ENCODE data around the gene KCND2. TPM values are rescaled to one million over a fixed set of nuclear protein-coding genes. Genes with fewer than 3 reads are reported as not detected.

The KCND2 gene
- total RNA-seq, 2 experiments from 2014 or later: not detected

DNA sequence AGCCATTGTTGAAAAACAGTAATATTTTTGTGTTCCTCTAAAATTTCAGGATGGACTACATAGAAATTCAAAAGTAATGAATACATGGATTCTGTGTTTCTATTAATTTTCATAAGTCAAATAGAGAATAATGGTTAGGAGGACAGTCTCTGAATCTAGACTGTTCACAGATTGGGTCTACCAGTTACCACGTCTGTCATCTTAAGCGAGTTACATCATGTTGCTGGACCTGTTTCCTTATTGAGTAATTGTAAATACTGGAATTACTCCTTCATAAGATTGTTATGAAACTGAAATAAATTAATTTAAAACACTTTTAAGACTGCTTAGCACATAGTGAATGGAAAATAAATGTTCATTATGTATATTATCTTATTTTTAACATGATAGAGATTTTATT is 172.3 kb downstream of the KCND2 start:
- Mint-ChIP-seq H3K36me3 (ENCODE audit: low read depth) (no peaks in the 10 kb centered on the region), H3K27me3 (no peaks in the 10 kb centered on the region), H3K4me3 (no peak overlapping the region), H3K4me1 (no peaks in the 10 kb centered on the region), H3K9me3 (peaks cover 3% of the 10 kb centered on the region), H3K27ac (no peak overlapping the region)
- no peak for DNase-seq
- CTCF ChIA-PET: no interaction called here
- POLR2A ChIA-PET: no interaction called here

DNA sequence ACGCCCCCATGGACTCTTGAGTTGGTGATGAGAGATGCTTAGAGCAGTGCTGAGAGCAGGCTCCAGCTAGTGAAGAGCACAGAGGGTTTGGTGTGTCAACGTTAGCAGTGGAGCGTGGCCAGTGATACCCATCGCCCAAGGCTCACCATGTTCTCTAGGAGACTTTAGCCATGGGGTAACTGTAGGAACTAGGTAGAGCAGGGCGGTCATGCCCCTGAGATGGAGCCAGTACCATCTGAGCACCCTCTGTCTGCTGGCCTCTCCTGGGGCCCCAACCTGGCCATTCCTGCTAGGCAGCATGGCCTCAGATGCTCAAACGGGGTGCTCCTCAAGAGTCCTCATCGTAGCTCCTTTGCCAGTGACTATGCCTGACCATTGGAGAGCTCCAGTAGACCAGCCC is 179.7 kb downstream of the KCND2 start:
- CTCF ChIA-PET: no interaction called here
- POLR2A ChIA-PET: no interaction called here
- Mint-ChIP-seq H3K4me1 (no peaks in the 10 kb centered on the region), H3K27ac (no peak overlapping the region), H3K27me3 (no peaks in the 10 kb centered on the region), H3K36me3 (ENCODE audit: low read depth) (no peaks in the 10 kb centered on the region), H3K4me3 (no peak overlapping the region), H3K9me3 (peaks cover 18% of the 10 kb centered on the region)
- no peak for DNase-seq

DNA sequence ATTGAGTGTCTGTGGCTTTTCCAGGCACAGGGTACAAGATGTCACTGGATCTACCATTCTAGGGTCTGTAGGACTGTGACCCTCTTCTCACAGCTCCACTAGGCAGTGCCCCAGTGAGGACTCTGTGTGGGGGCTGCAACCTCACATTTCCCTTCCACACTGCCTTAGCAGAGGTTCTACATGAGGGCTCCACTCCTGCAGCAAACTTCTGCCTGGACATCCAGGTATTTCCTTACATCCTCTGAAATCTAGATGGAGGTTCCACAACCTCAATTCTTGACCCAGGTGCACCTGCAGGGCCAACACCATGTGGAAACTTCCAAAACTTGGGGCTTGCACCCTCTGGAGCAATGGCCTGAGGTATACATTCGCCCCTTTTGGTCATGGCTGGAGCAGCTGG is 183.7 kb downstream of the KCND2 start:
- H3K27me3 Mint-ChIP-seq: no peaks in the 10 kb centered on the region
- H3K4me3 Mint-ChIP-seq: no peak overlapping the region
- no peak for DNase-seq
- H3K4me1 Mint-ChIP-seq: no peaks in the 10 kb centered on the region
- H3K9me3 Mint-ChIP-seq: peaks cover 23% of the 10 kb centered on the region
- no peaks in the 10 kb centered on the region for H3K36me3 Mint-ChIP-seq (ENCODE audit: low read depth)
- POLR2A ChIA-PET: no interaction called here
- CTCF ChIA-PET: no interaction called here
- no peak overlapping the region for H3K27ac Mint-ChIP-seq

DNA sequence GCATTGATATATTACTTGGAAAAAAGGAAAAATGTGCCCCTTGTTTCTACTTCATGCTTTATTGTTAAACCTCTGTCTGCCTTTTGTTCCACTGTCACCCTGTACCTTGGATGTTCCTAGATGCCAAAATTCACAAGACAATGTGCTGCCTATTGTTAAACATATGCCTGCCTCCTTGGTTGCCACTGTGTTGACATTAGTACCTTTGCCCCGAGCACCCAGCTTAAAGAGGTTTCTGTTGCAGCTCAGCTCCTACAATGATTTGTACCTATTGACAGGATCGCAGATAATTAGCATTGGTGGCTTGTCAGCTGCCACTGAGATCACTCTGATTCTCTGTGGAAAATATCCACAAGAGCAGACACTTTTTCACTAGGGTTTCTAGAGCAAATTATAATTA is 188.0 kb downstream of the KCND2 start:
- CTCF ChIA-PET: no interaction called here
- Mint-ChIP-seq H3K9me3 (peaks cover 14% of the 10 kb centered on the region), H3K27me3 (no peaks in the 10 kb centered on the region)

DNA sequence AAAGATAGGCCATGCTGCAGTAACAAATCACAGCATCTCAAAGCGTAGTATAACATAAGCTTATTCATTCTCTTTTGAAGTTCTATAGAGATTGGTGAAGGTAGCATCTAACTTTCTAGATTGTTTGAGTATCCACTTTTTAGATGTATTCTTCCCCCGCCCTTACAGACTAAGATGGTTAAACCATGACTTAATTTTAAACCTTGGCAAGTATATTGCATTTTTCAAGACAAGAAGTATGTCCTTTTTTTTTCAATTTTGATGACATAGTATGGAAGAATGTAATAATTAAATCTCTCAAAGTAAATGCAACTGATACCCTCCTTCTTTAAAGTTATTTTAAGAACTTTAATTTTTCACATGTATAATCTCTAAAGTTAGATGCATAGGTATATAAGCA is 190.0 kb downstream of the KCND2 start:
- ChIA-PET POLR2A (no interaction called here), CTCF (no interaction called here)
- Mint-ChIP-seq H3K9me3 (peaks cover 6% of the 10 kb centered on the region), H3K27me3 (no peaks in the 10 kb centered on the region), H3K4me3 (no peak overlapping the region), H3K4me1 (no peaks in the 10 kb centered on the region), H3K27ac (no peak overlapping the region), H3K36me3 (ENCODE audit: low read depth) (no peaks in the 10 kb centered on the region)
- no peak for DNase-seq

More for the DNA sequence above, 188.0 kb downstream of the KCND2 start:
- Mint-ChIP-seq H3K36me3 (ENCODE audit: low read depth) (no peaks in the 10 kb centered on the region), H3K4me1 (no peaks in the 10 kb centered on the region), H3K4me3 (no peak overlapping the region), H3K27ac (no peak overlapping the region)
- POLR2A ChIA-PET: no interaction called here
- no peak for DNase-seq

DNA sequence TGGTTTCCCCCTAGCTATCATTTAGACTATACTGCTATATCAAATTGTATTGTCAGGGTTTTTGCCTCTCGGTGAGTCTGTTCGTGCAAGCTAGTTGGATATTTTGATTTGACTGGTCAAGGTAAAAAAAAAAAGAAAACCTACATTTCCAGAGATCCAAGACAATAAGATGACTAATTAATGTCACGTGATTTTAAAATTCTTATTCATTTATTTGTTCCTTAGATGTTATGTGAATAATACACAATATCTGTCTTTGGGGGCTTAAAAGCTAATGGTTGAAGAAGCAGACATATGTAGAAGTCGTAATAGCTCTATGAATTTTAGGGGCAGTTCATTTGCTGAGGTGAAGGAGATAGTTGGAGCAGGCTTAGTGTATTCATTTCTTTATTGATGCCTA is 191.1 kb downstream of the KCND2 start:
- H3K9me3 Mint-ChIP-seq: peaks cover under 1% of the 10 kb centered on the region
- no peaks in the 10 kb centered on the region for H3K27me3 Mint-ChIP-seq
- no peaks in the 10 kb centered on the region for H3K36me3 Mint-ChIP-seq (ENCODE audit: low read depth)
- ChIA-PET POLR2A (no interaction called here), CTCF (no interaction called here)
- H3K4me3 Mint-ChIP-seq: no peak overlapping the region
- no peaks in the 10 kb centered on the region for H3K4me1 Mint-ChIP-seq
- no peak overlapping the region for H3K27ac Mint-ChIP-seq
- DNase-seq: no peak

DNA sequence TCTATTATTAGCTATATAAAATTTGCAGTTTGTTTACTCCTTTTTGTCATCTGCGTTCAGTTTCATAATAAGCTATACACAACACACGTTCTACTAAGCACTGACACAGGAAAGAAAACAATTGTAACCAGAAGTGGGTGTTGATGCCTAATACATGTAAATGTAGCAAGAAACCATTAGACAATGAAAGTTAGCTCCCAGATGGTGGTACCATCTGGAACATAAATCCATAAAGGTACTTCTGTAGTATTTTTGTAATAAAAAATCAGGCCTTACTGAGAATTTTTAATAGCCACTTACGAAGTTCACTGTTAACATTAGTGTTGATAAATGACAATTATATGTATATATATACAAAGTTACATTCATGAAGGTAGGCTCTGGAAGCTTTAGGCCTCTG is 194.7 kb downstream of the KCND2 start:
- ChIA-PET CTCF (no interaction called here), POLR2A (no interaction called here)
- Mint-ChIP-seq H3K36me3 (ENCODE audit: low read depth) (no peaks in the 10 kb centered on the region), H3K4me3 (no peak overlapping the region), H3K9me3 (no peaks in the 10 kb centered on the region), H3K27me3 (no peaks in the 10 kb centered on the region), H3K27ac (no peak overlapping the region), H3K4me1 (no peaks in the 10 kb centered on the region)
- no peak for DNase-seq

DNA sequence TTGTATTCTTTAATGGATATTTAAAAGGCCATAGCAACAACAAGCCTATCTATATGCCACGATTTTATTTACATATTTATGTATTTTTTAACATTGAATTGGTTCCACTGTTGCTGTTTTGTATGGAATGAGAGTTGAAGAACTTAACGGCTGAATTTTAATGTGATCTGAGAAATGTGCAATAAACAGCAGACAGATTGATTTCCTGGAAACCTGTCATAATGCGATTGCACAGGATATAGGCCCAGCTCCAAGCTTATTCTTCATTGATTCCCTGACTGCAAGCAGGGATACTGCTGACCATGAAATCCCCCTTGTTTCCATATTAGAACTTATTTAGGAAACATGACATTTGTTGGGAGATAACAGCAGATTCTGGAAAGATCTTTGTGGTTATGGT is 195.6 kb downstream of the KCND2 start:
- CTCF ChIA-PET: no interaction called here
- no peak overlapping the region for H3K27ac Mint-ChIP-seq
- H3K4me3 Mint-ChIP-seq: no peak overlapping the region
- H3K36me3 Mint-ChIP-seq (ENCODE audit: low read depth): no peaks in the 10 kb centered on the region
- no peaks in the 10 kb centered on the region for H3K9me3 Mint-ChIP-seq
- H3K27me3 Mint-ChIP-seq: no peaks in the 10 kb centered on the region
- H3K4me1 Mint-ChIP-seq: no peaks in the 10 kb centered on the region
- POLR2A ChIA-PET: no interaction called here
- DNase-seq: no peak

DNA sequence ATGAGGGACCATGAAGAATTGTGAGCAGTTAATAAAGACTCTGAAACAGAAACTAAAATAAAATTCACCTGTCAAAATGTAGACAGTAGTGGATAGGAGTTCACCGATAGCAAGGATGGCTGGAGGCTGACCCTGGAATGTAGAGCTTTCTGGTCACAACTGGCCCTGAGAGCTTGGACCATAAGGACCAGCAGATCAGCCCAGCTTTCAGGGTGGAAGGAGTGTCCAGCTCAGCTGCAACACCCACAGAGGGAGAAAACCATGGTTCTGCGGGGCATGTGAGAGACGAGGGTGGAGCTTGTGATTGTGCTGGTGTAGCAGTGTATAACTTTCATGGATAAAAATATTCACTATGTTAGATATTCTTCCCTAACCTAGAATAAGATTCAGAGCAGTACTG is 199.9 kb downstream of the KCND2 start:
- H3K36me3 Mint-ChIP-seq (ENCODE audit: low read depth): no peaks in the 10 kb centered on the region
- H3K9me3 Mint-ChIP-seq: no peaks in the 10 kb centered on the region
- ChIA-PET CTCF (no interaction called here), POLR2A (no interaction called here)
- H3K4me3 Mint-ChIP-seq: no peak overlapping the region
- no peaks in the 10 kb centered on the region for H3K27me3 Mint-ChIP-seq
- H3K4me1 Mint-ChIP-seq: no peaks in the 10 kb centered on the region
- no peak for DNase-seq
- H3K27ac Mint-ChIP-seq: no peak overlapping the region

DNA sequence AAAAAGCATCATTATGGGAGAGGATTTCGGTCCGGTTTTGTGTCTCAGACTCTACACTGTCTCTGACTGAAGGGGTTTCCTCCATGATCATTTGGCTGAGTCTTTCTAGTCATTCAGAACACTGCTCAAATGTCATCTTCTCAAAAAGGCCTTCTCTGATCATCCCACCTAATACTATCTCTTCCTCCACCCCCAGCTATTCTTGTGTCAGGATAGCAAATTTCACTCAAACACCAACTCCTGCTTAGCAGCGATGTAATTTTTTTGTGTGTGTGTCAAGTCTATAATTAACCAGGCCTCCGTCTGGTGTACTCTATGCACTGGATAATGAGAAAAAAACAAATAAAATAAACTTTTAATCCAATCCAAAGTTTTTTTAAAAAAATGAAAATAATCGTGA is 200.4 kb downstream of the KCND2 start:
- Mint-ChIP-seq H3K27me3 (no peaks in the 10 kb centered on the region), H3K4me1 (no peaks in the 10 kb centered on the region), H3K4me3 (no peak overlapping the region), H3K27ac (no peak overlapping the region), H3K36me3 (ENCODE audit: low read depth) (no peaks in the 10 kb centered on the region), H3K9me3 (no peaks in the 10 kb centered on the region)
- no peak for DNase-seq
- ChIA-PET POLR2A (no interaction called here), CTCF (no interaction called here)

DNA sequence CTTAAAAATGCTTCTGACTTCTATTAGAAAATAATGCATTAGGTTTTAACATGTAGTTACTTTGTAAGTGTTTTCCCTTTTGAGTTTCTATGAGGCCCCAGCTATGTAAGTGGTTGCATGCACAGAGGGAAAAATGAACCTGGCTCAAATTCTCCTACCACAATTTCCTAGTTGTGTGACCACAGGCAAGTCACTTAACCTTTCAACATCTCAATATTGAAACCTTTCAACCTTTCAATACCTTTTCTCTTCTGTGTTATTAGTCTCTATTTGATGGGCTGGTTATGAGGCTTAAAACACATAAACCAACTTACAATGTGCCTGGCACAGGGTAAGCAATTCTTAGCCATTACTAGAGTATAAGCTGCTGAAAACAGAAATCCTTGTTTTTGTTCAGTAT is 203.0 kb downstream of the KCND2 start:
- DNase-seq: no peak
- Mint-ChIP-seq H3K4me1 (no peaks in the 10 kb centered on the region), H3K27me3 (no peaks in the 10 kb centered on the region), H3K27ac (no peak overlapping the region), H3K4me3 (no peak overlapping the region), H3K9me3 (no peaks in the 10 kb centered on the region), H3K36me3 (ENCODE audit: low read depth) (no peaks in the 10 kb centered on the region)
- CTCF ChIA-PET: no interaction called here
- POLR2A ChIA-PET: no interaction called here

DNA sequence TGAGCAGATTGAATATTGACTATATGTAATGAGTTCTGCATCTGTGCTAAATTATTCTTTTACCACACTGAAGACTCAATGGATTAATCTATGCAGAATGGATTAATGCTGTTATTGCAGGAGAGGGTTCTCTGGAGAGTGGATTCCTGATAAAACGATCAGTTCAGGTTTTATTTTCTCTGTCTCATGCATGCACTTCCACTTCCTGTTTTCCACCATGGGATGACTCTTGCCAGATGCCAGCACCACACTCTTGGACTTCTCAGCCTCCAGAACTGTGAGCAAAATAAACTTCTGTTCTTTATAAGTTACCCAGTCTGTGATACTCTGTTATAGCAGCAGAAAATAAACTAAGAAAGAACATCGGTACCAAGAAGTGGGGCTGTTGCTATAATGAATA is 207.5 kb downstream of the KCND2 start:
- CTCF ChIA-PET: no interaction called here
- Mint-ChIP-seq H3K9me3 (no peaks in the 10 kb centered on the region), H3K4me1 (no peaks in the 10 kb centered on the region), H3K4me3 (no peak overlapping the region), H3K36me3 (ENCODE audit: low read depth) (no peaks in the 10 kb centered on the region), H3K27ac (no peak overlapping the region), H3K27me3 (no peaks in the 10 kb centered on the region)
- POLR2A ChIA-PET: no interaction called here
- no peak for DNase-seq

DNA sequence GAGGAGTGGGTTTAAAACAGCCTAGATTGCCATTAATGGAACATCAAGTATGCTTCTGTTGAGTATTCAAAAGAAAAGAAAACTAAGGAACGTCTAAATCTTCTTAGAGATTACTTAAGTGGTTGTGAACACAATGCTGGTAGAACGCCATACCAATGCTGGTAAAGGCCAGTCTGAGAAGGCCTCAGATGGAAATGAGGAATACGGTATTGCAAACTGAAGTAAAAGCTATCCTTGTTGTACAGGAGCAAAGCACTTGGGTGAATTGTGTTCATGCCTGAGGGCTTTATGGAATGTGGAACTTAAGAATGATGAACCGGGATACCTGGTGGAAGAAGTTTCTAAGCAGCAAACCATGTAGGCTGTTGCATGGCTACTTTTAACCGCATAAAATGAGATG is 208.0 kb downstream of the KCND2 start:
- no peaks in the 10 kb centered on the region for H3K36me3 Mint-ChIP-seq (ENCODE audit: low read depth)
- no peak overlapping the region for H3K27ac Mint-ChIP-seq
- ChIA-PET POLR2A (no interaction called here), CTCF (no interaction called here)
- H3K4me1 Mint-ChIP-seq: no peaks in the 10 kb centered on the region
- no peaks in the 10 kb centered on the region for H3K27me3 Mint-ChIP-seq
- DNase-seq: no peak
- H3K4me3 Mint-ChIP-seq: no peak overlapping the region
- no peaks in the 10 kb centered on the region for H3K9me3 Mint-ChIP-seq

DNA sequence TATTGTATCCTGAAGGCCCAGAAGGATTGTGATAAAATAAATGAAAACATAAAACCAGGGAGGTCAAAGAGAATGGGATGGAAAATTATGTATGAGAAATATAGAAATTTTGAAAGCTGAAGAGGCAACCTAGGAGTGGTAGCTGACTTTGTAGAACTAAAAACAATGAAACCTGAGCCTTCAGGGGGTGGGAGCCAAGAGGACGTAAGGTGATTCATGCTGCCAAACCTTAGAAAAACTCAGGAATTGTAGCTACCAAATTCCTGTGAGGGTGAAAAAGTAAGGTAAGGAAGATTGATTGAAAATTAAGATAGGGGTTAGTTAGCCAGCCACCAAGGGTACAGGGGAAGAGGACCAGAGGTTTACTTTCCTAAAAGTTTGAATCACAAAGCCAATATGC is 213.2 kb downstream of the KCND2 start:
- Mint-ChIP-seq H3K4me3 (no peak overlapping the region), H3K36me3 (ENCODE audit: low read depth) (no peaks in the 10 kb centered on the region), H3K9me3 (no peaks in the 10 kb centered on the region), H3K4me1 (no peaks in the 10 kb centered on the region), H3K27ac (no peak overlapping the region), H3K27me3 (no peaks in the 10 kb centered on the region)
- CTCF ChIA-PET: no interaction called here
- POLR2A ChIA-PET: no interaction called here
- no peak for DNase-seq

DNA sequence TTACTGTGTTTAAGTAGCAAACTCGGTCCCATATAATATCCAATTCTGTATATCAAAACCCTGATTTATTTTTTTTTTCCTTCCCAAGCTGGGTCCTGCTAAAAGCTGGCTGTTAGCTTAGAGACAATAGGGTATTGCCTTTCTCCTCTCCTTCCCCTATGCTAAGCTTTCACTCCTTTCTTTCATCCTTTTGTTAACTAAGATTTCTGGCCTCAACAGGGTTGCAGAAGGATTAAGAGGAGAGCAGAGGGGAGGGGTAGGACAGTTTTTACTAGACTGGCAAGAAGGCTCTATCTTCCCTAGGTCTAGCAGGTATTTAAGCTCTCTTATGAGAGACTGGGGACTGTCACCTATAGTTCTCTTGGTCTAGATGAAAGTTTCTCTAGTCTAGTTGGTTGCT is 229.2 kb downstream of the KCND2 start:
- no peaks in the 10 kb centered on the region for H3K9me3 Mint-ChIP-seq
- no peak overlapping the region for H3K27ac Mint-ChIP-seq
- no peaks in the 10 kb centered on the region for H3K27me3 Mint-ChIP-seq
- H3K36me3 Mint-ChIP-seq (ENCODE audit: low read depth): no peaks in the 10 kb centered on the region
- CTCF ChIA-PET: interaction anchor here (0.6 to 0.8 kb wide), 2 partner anchors 28 to 150 kb away, joined by 3 read pairs; no protein-coding TSS in a partner anchor
- DNase-seq: no peak
- POLR2A ChIA-PET: no interaction called here
- H3K4me3 Mint-ChIP-seq: no peak overlapping the region
- no peaks in the 10 kb centered on the region for H3K4me1 Mint-ChIP-seq
